Ovary (tissue), 3 donors: Measurements from ENCODE around the gene B9D1.

Experiments
- POLR2A ChIP-seq: fragments of 450-650 bp; IDR thresholded peaks from one replicate; pipeline ENCODE4 v1.6.1; 2017; ENCODE audit warnings: antibody characterized with exemption, mild to moderate bottlenecking, moderate library complexity
- TF ChIP-seq, protein P1 (sequence below), 3 donors: fragments of 450-650 bp in 2 of 3; fragments of 200-600 bp in 1 of 3; IDR thresholded peaks; one replicate each; pipeline versions ENCODE4 v1.5.1 to v1.8.0; 2016 to 2022; ENCODE audit warnings: antibody characterized with exemption in 3 of 3, mild to moderate bottlenecking in 1 of 3
- donor health status: DM: no; HTN: no; CAD: no.

DNA sequence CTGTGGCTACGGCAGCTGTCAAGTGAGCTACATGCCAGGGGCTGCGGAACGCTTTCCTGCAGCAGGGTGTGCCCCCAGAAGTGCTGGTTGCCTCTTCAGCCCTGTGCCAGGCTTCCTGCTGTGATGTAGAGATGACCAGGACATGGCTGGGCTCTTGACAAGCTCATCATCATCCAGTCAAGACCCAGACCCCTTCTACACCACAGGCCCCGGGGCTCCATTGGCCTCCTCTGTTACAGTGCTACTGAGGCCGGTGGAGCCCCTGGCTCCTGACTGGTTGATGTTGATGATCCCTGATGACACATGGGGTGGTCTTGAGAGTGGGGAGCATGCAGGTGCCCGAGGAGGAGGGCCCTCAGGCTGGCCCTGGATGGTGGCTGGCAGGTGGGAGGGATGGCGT, 50.1 kb downstream of the B9D1 start:
- TF ChIP-seq, protein P1, sequence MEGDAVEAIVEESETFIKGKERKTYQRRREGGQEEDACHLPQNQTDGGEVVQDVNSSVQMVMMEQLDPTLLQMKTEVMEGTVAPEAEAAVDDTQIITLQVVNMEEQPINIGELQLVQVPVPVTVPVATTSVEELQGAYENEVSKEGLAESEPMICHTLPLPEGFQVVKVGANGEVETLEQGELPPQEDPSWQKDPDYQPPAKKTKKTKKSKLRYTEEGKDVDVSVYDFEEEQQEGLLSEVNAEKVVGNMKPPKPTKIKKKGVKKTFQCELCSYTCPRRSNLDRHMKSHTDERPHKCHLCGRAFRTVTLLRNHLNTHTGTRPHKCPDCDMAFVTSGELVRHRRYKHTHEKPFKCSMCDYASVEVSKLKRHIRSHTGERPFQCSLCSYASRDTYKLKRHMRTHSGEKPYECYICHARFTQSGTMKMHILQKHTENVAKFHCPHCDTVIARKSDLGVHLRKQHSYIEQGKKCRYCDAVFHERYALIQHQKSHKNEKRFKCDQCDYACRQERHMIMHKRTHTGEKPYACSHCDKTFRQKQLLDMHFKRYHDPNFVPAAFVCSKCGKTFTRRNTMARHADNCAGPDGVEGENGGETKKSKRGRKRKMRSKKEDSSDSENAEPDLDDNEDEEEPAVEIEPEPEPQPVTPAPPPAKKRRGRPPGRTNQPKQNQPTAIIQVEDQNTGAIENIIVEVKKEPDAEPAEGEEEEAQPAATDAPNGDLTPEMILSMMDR (IDR thresholded peaks at IDR 0.05): no peak
- no peak for TF ChIP-seq POLR2A
